SKM-1 treated with dmso at 0.1 percent for 144 hours (cell line): ENCODE results near the gene HOXB9.

Experiments
- DNase-seq: peaks from one replicate; lab custom pipeline; 2025; ENCODE audit not compliant: unreplicated experiment; lab: John Stamatoyannopoulos, UW

HOXB9 gene

GRCh38 chr17:48626245-48627117, at the start of gene HOXB9:
Gene HOXB9 (minus strand): TSS chr17:48626358. CDS start chr17:48626269, 89 bp downstream.
- DNase-seq: no peak

- no peak for DNase-seq
These were observed 46.2 kb upstream of the HOXB9 start for GRCh38 chr17:48672340-48672739.

- DNase-seq: peak; percentile 59
These were observed 45.6 kb upstream of the HOXB9 start for GRCh38 chr17:48671697-48672171.

- no peak for DNase-seq
These were observed 37.2 kb upstream of the HOXB9 start for GRCh38 chr17:48663134-48663924.

GRCh38 chr17:48655913-48656312, 29.8 kb upstream of the HOXB9 start:
- DNase-seq: no peak

GRCh38 chr17:48649741-48650140, 23.6 kb upstream of the HOXB9 start:
- DNase-seq: no peak

- DNase-seq: no peak
These were observed 21.7 kb upstream of the HOXB9 start for GRCh38 chr17:48647963-48648245.

- no peak for DNase-seq
These were observed 21.2 kb upstream of the HOXB9 start for GRCh38 chr17:48647103-48647962.

GRCh38 chr17:48646183-48647102, 20.3 kb upstream of the HOXB9 start:
- no peak for DNase-seq

GRCh38 chr17:48645639-48646182, 19.6 kb upstream of the HOXB9 start:
- no peak for DNase-seq

GRCh38 chr17:48644910-48645557, 18.9 kb upstream of the HOXB9 start:
- no peak for DNase-seq

- no peak for DNase-seq
These were observed 18.0 kb upstream of the HOXB9 start for GRCh38 chr17:48644159-48644558.

GRCh38 chr17:48643697-48644012, 17.5 kb upstream of the HOXB9 start:
- no peak for DNase-seq

- no peak for DNase-seq
These were observed 16.9 kb upstream of the HOXB9 start for GRCh38 chr17:48642843-48643696.

GRCh38 chr17:48642059-48642842, 16.1 kb upstream of the HOXB9 start:
- DNase-seq: no peak

GRCh38 chr17:48641541-48642058, 15.4 kb upstream of the HOXB9 start:
- no peak for DNase-seq

- no peak for DNase-seq
These were observed 14.7 kb upstream of the HOXB9 start for GRCh38 chr17:48640858-48641180.
